GM12872 (cell line): Measurements from ENCODE around the gene TMEM234.

Experiments used
- CTCF ChIP-seq: IDR thresholded peaks from 3 replicates; pipeline ENCODE4 v1.5.1; 2011; ENCODE audit warnings: low read depth, mild to moderate bottlenecking, low read length, moderate library complexity; ENCODE audit not compliant: insufficient read depth

Gene TMEM234

GRCh38 chr1:32197074-32197473 lies 25.1 kb downstream of the TMEM234 start:
- TF ChIP-seq CTCF: no peak

GRCh38 chr1:32195972-32196823 lies 26.0 kb downstream of the TMEM234 start:
- TF ChIP-seq CTCF: no peak

GRCh38 chr1:32195531-32195930 lies 26.6 kb downstream of the TMEM234 start:
- no peak for TF ChIP-seq CTCF

GRCh38 chr1:32194984-32195383 lies 27.2 kb downstream of the TMEM234 start:
- TF ChIP-seq CTCF: no peak

- TF ChIP-seq CTCF: no peak
Measured at GRCh38 chr1:32192220-32192948, 29.8 kb downstream of the TMEM234 start.

- TF ChIP-seq CTCF: no peak
Measured at GRCh38 chr1:32187850-32188249, 34.3 kb downstream of the TMEM234 start.

- no peak for TF ChIP-seq CTCF
Measured at GRCh38 chr1:32186491-32186890, 35.7 kb downstream of the TMEM234 start.
